Activated CD8-positive, alpha-beta memory T cell treated with anti-CD3 and anti-CD28 coated beads for 48 hours (primary cell): ENCODE data around the gene SIMC1.
"Not testable (repeated sequence)": the region's sequence is repeated elsewhere in the genome, so short reads cannot be mapped to it uniquely, and the experiment has no call there.

Experiments
- DNase-seq, 3 experiments: peaks; one replicate each; pipeline ENCODE4 v3.0.0-alpha.2; 2020; ENCODE audit warnings: low read depth in 2 of 3, low spot score in 2 of 3

Gene SIMC1

GRCh38 chr5:176237971-176238644 lies at the start of gene SIMC1:
Gene SIMC1 (plus strand): TSS chr5:176238424. CDS start chr5:176238509, 85 bp downstream.
- DNase-seq: peak; percentile 1 to 17 (median 7)

- DNase-seq: no peak
These were observed 49.6 kb upstream of the SIMC1 start for GRCh38 chr5:176188506-176189193.

DNA sequence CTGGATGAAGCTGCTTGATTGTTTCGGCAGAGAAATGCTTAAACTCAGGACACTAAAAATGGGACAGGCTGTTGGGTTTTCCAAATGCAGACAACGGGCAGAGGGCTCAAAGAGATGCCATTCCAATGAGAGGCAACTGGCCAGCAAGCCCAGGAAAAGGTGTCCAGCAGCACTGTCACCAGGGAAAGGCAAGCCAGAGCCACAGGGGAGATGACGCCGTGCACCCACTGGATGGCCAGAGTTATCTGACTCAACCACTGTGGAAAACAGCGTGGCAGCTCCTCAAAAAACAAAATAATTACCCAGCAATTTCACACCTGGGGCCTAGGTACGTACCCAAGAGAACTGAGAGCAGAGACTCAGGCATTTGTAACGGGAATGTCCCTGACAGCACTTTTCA lies 48.4 kb upstream of the SIMC1 start:
- no peak for DNase-seq

- no peak for DNase-seq
These were observed 47.1 kb upstream of the SIMC1 start for GRCh38 chr5:176190886-176191755.

- DNase-seq: no peak
These were observed 46.0 kb upstream of the SIMC1 start for GRCh38 chr5:176192094-176192721.

- not testable (repeated sequence) for DNase-seq
These were observed 45.5 kb upstream of the SIMC1 start for GRCh38 chr5:176192722-176193117.

DNA sequence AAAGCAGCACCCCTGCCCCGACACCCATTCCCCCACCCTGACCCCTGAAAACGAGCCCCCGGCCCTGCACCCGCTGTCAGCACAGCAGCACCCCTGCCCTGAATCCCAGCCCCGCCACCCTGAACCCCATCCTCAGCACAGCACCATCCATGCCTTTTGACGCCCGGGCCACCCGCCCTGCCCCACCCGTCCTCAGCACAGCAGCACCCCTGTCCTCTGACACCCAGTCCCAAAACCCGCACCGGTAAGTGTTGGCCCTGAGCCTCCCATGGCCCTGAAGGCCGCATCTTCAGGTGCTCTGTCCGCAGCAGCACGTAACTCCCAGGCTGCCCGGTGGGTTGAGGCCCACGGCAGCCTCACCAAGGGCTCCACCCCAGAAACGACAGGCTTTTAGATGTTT lies 44.6 kb upstream of the SIMC1 start:
- DNase-seq: not testable (repeated sequence)

DNA sequence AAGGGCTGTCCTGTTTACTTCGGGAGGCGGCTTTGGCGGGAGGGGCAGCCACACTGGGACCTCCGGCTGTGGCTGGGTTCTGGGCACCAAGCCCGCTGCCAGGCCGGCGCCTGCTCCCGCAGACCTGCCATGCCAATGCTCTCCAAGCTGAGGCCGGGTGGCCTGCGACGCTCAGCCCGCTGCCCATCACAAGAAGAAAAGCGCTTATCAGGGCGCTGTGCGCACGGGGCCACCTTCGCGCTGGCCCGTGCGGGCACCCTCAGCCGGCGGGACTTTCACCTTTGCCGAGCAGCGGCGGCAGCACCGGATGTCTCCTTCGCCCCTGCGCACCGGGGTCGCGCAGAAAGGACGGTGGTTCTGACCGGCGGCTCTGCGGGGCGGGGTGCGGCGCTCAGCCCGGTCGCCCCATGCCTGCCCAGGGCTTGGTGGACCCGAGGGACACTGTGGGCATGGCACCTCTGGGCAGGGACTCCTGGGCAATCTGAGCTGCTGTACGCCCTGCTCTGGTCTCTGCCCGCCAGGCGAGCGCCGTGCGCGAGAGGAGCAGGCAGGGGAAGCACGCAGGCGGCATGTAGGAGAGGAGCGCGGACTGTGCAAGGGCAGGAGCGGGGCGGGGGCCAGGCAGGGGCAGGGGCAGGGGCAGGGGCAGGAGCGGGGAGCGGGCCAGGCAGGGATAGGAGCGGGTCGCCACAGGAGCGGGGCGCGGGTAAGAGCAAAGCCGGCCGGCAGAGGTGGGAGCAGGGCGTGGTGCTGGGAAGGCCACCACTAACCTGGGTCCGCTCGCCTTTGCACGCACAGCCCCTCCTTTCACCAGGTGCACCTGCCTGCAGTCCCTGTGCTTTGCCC lies 43.8 kb upstream of the SIMC1 start:
- not testable (repeated sequence) for DNase-seq

DNA sequence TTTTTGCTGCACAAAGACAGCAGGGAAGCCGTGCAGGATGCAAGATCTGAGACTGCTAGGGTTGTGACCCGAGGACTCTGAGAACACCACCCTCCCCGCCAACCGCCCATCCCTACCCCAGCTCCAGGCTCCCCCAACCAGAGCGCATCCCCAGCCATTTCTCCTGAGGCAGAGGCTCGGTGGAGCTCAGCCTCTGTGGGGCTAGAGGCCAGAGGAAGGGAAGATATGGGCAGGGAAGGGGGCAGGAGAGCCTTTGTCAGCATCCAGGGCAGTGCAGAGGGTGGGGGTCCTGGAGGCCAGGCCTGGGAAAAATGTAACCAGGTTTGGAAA lies 43.2 kb upstream of the SIMC1 start:
- DNase-seq: not testable (repeated sequence)

DNA sequence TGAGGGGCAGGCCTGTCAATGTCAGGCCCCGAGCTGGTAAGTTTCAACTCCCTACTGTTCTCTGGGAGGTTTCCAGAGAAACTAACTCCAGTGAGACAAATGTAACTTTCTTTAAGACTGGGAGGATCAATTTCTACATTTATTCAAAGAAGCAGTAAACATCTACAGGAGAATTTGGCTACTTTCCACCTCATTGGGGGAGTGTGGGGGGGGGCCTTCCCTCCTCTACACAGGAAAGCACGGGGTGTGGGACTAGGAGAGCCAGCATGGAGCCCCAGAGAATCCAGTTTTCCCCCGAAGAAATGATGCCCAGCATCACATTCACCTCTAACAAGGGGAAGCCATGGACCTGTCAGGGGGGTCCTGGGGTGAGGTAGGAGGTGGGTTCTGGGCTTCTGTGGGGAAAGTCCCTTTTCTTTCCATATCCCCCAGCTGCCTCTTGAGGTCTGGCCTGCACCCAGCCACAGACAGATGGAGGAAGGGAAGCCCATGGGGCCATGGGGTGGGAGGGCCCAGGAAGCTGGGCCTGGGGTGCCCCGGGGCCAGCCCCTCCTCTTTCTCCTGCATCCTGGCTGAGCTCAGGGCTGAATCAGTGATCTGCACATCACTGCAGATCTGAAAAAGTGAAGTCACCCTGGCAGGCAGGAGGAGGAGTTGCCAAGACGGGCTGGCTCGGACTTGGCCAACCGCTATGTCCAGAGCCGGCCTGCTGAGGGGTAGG lies 42.6 kb upstream of the SIMC1 start:
- DNase-seq: not testable (repeated sequence)

GRCh38 chr5:176196781-176197180 lies 41.4 kb upstream of the SIMC1 start:
- DNase-seq: not testable (repeated sequence)

DNA sequence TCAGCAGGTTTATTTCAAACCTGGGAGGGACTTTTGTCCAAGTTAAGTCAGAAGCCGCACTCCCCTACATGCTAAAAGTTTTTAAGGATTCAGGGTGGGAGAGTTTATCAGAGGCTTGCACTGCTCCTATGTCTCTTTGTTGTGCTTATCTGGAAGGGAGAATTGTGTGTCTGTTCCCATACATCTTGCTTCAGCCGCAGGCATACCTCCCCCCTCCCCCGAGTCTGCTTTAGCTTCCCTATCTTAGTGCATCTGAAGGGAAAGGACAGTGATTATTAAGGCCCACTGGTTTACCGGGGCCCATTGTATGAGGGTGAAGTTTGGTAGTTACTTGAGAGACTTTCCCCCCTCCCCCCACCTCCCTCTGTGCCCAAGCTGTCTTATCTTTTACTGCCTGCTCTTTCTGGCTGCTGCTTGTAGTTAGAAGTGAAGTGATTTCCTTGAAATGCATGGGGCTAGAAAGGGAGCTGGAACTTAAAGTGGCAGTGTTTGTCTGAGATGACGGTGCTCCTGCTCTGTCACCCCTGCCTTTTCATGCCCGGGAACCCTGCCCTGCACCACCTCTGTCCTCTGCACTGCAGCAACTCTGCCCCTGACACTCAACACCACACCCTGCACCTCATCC lies 40.9 kb upstream of the SIMC1 start:
- not testable (repeated sequence) for DNase-seq

DNA sequence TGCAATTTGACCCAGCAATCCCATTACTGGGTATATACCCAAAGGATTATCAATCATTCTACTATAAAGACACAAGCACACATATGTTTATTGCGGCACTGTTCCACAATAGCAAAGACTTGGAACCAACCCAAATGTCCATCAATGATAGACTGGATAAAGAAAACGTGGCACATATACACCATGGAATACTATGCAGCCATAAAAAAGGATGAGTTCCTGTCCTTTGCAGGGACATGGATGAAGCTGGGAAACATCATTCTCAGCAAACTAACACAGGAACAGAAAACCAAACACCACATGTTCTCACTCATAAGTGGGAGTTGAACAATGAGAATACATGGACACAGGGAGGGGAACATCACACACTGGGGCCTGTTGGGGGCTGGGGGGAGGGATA lies 39.9 kb upstream of the SIMC1 start:
- DNase-seq: not testable (repeated sequence)

- DNase-seq: not testable (repeated sequence)
These were observed 39.1 kb upstream of the SIMC1 start for GRCh38 chr5:176198991-176199733.

DNA sequence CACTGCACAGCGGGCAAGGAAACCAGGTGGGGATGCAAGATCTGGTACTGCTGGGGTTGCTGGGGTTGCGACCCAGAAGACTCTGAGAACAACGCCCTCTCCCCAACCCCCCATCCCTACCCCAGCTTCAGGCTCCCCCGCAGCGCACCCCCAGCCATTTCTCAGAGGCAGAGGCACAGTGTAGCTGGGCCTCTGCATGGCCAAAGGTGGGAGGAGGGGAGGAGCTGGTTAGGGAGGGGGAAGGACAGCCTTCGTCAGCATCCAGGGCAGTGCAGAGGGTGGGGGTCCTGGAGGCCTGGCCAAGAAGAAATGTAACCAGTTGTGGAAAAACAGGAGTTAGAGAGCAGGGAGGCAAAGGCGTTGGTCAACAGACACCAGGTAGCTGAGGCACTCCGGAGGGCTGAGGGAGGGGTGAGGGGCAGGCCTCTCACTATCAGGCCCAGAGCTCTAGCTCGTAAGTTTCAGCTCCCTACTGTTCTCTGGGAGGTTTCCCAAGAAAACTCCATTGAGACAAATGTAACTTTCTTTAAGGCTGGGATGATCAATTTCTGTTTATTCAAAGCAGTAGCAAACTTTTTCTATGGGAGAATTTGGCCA lies 38.3 kb upstream of the SIMC1 start:
- DNase-seq: not testable (repeated sequence)

- DNase-seq: no peak
These were observed 36.4 kb upstream of the SIMC1 start for GRCh38 chr5:176201811-176202210.

DNA sequence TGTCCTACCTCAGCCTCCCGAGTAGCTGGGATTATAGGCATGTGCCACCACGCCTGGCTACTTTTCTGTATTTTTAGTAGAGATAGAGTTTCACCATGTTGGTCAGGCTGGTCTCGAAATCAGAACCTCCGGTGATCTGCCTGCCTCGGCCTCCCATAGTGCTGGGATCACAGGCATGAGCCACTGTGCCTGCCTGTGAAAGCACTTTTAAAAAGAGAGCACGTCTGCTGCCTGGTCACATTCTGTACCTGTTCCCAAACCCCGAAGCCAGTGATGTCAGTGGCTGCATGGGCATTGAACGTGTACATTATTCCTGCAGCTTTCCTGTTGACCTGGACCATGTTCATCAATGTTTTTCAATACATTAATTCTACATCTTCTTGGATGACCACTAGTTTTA lies 35.1 kb upstream of the SIMC1 start:
- no peak for DNase-seq

DNA sequence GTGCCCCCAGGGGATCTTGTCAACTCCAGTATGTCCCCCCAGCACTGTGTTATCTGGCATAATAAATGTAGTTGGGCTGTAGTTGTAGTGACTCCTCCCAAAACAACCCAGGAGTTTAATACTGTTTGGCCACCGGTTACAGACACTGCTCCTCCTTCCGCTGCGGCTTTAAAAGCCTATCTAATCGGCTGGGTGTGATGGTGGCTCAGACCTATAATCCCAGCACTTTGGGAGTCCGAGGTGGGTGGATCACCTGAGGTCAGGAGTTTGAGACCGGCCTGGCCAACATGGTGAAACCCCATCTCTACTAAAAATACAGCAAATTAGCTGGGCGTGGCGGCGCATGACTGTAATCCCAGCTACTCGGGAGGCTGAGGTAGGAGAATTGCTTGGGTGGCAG lies 34.7 kb upstream of the SIMC1 start:
- not testable (repeated sequence) for DNase-seq
